IPS DF 4.7 (cell line): Measurements from ENCODE around the gene PTPRG.

ENCODE experiments used
- DNase-seq: peaks from one replicate; pipeline ENCODE4 v3.0.0-alpha.2; 2013; ENCODE audit warnings: low spot score; ENCODE audit errors: extremely low read depth

The PTPRG gene

GRCh38 chr3:61562721-61563312 is 1.4 kb downstream of the PTPRG start:
- no peak for DNase-seq

- DNase-seq = no peak
Measured at GRCh38 chr3:61563313-61564271, 2.2 kb downstream of the PTPRG start.

- no peak for DNase-seq
Measured at GRCh38 chr3:61564395-61565059, 3.2 kb downstream of the PTPRG start.

- no peak for DNase-seq
Measured at GRCh38 chr3:61565569-61565968, 4.2 kb downstream of the PTPRG start.

GRCh38 chr3:61568127-61568526 is 6.8 kb downstream of the PTPRG start:
- no peak for DNase-seq

- DNase-seq = no peak
Measured at GRCh38 chr3:61569856-61570580, 8.6 kb downstream of the PTPRG start.

GRCh38 chr3:61570813-61571212 is 9.4 kb downstream of the PTPRG start:
- no peak for DNase-seq

- DNase-seq = no peak
Measured at GRCh38 chr3:61571516-61572336, 10.4 kb downstream of the PTPRG start.

- DNase-seq = no peak
Measured at GRCh38 chr3:61572879-61573278, 11.5 kb downstream of the PTPRG start.

GRCh38 chr3:61573441-61573840 is 12.1 kb downstream of the PTPRG start:
- DNase-seq = no peak

- no peak for DNase-seq
Measured at GRCh38 chr3:61574854-61575253, 13.5 kb downstream of the PTPRG start.

GRCh38 chr3:61575893-61576292 is 14.5 kb downstream of the PTPRG start:
- DNase-seq = no peak

- DNase-seq = no peak
Measured at GRCh38 chr3:61577760-61578159, 16.4 kb downstream of the PTPRG start.

- no peak for DNase-seq
Measured at GRCh38 chr3:61578667-61579367, 17.4 kb downstream of the PTPRG start.

GRCh38 chr3:61579685-61580084 is 18.3 kb downstream of the PTPRG start:
- DNase-seq = no peak

GRCh38 chr3:61580982-61581643 is 19.7 kb downstream of the PTPRG start:
- DNase-seq = no peak

GRCh38 chr3:61582287-61582686 is 20.9 kb downstream of the PTPRG start:
- no peak for DNase-seq

GRCh38 chr3:61582846-61583245 is 21.5 kb downstream of the PTPRG start:
- DNase-seq = no peak
